HEK293T (cell line): Measurements from ENCODE around the gene SMDT1.
"Not testable (repeated sequence)": the region's sequence is repeated elsewhere in the genome, so short reads cannot be mapped to it uniquely, and the experiment has no call there.

Experiments
- ARNT ChIP-seq: fragments of 450-650 bp; IDR thresholded peaks from 2 replicates; pipeline ENCODE4 v1.6.1; 2017; ENCODE audit warnings: mild to moderate bottlenecking
- BHLHE40 ChIP-seq: fragments of 450-650 bp; IDR thresholded peaks from 2 replicates; pipeline ENCODE4 v1.6.1; 2016; ENCODE audit warnings: mild to moderate bottlenecking, moderate library complexity, borderline replicate concordance
- ELF4 ChIP-seq: fragments of 450-650 bp; IDR thresholded peaks from 2 replicates; pipeline ENCODE4 v1.6.1; 2017; ENCODE audit warnings: antibody characterized with exemption
- FOXA1 ChIP-seq: fragments of 450-650 bp; IDR thresholded peaks from 2 replicates; pipeline ENCODE4 v1.6.1; 2016; ENCODE audit warnings: mild to moderate bottlenecking
- HDGF ChIP-seq: fragments of 450-650 bp; IDR thresholded peaks from 2 replicates; pipeline ENCODE4 v1.6.1; 2017; ENCODE audit warnings: antibody characterized with exemption, borderline replicate concordance
- L3MBTL2 ChIP-seq: fragments of 450-650 bp; conservative IDR thresholded peaks from 2 replicates; pipeline ENCODE4 v1.6.1; 2016; ENCODE audit warnings: mild to moderate bottlenecking
- LEF1 ChIP-seq: fragments of 450-650 bp; IDR thresholded peaks from 2 replicates; pipeline ENCODE4 v1.6.1; 2017; ENCODE audit warnings: mild to moderate bottlenecking, borderline replicate concordance
- PKNOX1 ChIP-seq: fragments of 450-650 bp; IDR thresholded peaks from 2 replicates; pipeline ENCODE4 v1.6.1; 2016
- TARDBP ChIP-seq: fragments of 450-650 bp; IDR thresholded peaks from 2 replicates; pipeline ENCODE4 v1.6.1; 2016
- ZNF384 ChIP-seq: fragments of 450-650 bp; IDR thresholded peaks from 2 replicates; pipeline ENCODE4 v1.6.1; 2016

GRCh38 chr22:42128776-42129694 lies 49.5 kb downstream of the SMDT1 start:
- not testable (repeated sequence) for TF ChIP-seq ELF4, ZNF384, HDGF, ARNT, BHLHE40, LEF1, FOXA1, L3MBTL2, TARDBP, PKNOX1
